Loucy (cell line): Measurements from ENCODE around the gene DCAF8L2.

Experiments used
- EZH2phosphoT487 ChIP-seq: fragments of 200-600 bp; IDR thresholded peaks from 2 replicates; pipeline ENCODE4 v1.6.1; 2018; ENCODE audit warnings: antibody characterized with exemption, mild to moderate bottlenecking, moderate library complexity, borderline replicate concordance
- TF ChIP-seq, protein P1 (sequence below): fragments of 200-600 bp; sonication (generic); conservative IDR thresholded peaks from 2 replicates; pipeline ENCODE4 v1.5.1; 2014; ENCODE audit warnings: mild to moderate bottlenecking, antibody characterized with exemption, low read length

DNA sequence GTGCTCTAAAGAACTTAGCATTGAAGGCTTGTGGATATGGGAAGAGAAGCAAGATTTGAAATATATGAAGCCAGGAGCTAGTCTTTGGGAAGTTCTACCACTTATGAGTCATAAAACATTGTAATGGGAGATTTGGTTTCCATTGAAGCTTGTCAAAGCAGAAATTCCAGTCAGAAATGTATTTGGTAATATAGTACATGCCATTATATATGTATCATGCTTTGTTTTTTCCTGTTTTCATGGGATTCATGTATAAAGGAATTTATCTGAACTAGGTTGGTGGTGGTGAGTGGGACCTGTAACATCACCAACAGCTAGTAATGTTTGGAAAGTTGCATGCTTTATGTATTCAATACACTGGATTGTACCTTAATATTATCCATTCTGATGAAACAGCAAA is 14.6 kb upstream of the DCAF8L2 start:
- TF ChIP-seq, protein P1, sequence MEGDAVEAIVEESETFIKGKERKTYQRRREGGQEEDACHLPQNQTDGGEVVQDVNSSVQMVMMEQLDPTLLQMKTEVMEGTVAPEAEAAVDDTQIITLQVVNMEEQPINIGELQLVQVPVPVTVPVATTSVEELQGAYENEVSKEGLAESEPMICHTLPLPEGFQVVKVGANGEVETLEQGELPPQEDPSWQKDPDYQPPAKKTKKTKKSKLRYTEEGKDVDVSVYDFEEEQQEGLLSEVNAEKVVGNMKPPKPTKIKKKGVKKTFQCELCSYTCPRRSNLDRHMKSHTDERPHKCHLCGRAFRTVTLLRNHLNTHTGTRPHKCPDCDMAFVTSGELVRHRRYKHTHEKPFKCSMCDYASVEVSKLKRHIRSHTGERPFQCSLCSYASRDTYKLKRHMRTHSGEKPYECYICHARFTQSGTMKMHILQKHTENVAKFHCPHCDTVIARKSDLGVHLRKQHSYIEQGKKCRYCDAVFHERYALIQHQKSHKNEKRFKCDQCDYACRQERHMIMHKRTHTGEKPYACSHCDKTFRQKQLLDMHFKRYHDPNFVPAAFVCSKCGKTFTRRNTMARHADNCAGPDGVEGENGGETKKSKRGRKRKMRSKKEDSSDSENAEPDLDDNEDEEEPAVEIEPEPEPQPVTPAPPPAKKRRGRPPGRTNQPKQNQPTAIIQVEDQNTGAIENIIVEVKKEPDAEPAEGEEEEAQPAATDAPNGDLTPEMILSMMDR = no peak
- no peak for TF ChIP-seq EZH2phosphoT487
